ENCODE measurements around the gene IL1F10. TPM values are rescaled to one million over a fixed set of nuclear protein-coding genes. Genes with fewer than 3 reads are reported as not detected.
A peak's percentile ranks its signal among the peaks of the same experiment; 100 is the strongest.

The IL1F10 gene
- total RNA-seq, result not detected
- not detected for polyA plus RNA-seq

GRCh38 chr2:113067681-113068080 is at the start of gene IL1F10:
IL1F10 (plus strand) TSS chr2:113067970; CDS start chr2:113072739, 4,769 bp downstream.
- no peak for DNase-seq
- H3K27me3 ChIP-seq (ENCODE audit: control insufficient read depth, insufficient read depth, low read length), result no peaks in the 10 kb centered on the region
- H3K36me3 Mint-ChIP-seq, result no peaks in the 10 kb centered on the region
- H3K27ac Mint-ChIP-seq, result no peak within 1 kb of the TSS
- H3K4me3 Mint-ChIP-seq, result no peak within 1 kb of the TSS
- H3K9me3 Mint-ChIP-seq, result peaks cover 0 to 2% (median 0%) of the 10 kb centered on the region in 7 donors
- no peak within 1 kb of the TSS for H3K4me3 ChIP-seq (ENCODE audit: low read depth, low read length)
- no peak for ATAC-seq (ENCODE audit: low read depth in 2 of 2)
- H3K4me1 ChIP-seq (ENCODE audit: control insufficient read depth, insufficient read depth, low read length, poor library complexity, severe bottlenecking), result no peaks in the 10 kb centered on the region
- H3K4me1 Mint-ChIP-seq, result no peaks in the 10 kb centered on the region
- H3K9me3 ChIP-seq (ENCODE audit: control insufficient read depth in 2 of 2, low read length in 2 of 2), result no peaks in the 10 kb centered on the region
- no peak within 1 kb of the TSS for H3K27ac ChIP-seq (ENCODE audit: insufficient read depth, low read length, poor library complexity, severe bottlenecking)
- peaks cover 5% of the 10 kb centered on the region for H3K27me3 Mint-ChIP-seq
- H3K36me3 ChIP-seq (ENCODE audit: control insufficient read depth, insufficient read depth, low read length), result no peaks in the 10 kb centered on the region

- H3K27me3 Mint-ChIP-seq, result peaks cover 46% of the 10 kb centered on the region
- no peak for ATAC-seq (ENCODE audit: low read depth in 2 of 2)
Observed at GRCh38 chr2:113018509-113018908, 49.3 kb upstream of the IL1F10 start.

GRCh38 chr2:113021312-113021711 is 46.5 kb upstream of the IL1F10 start:
- Histone ChIP-seq H3K9me3 (ENCODE audit: control insufficient read depth in 2 of 2, low read length in 2 of 2) (no peaks in the 10 kb centered on the region), H3K27ac (ENCODE audit: insufficient read depth, low read length, poor library complexity, severe bottlenecking) (no peak overlapping the region), H3K4me3 (ENCODE audit: low read depth, low read length) (no peak overlapping the region), H3K36me3 (ENCODE audit: control insufficient read depth, insufficient read depth, low read length) (no peaks in the 10 kb centered on the region), H3K4me1 (ENCODE audit: control insufficient read depth, insufficient read depth, low read length, poor library complexity, severe bottlenecking) (no peaks in the 10 kb centered on the region), H3K27me3 (ENCODE audit: control insufficient read depth, insufficient read depth, low read length) (peaks cover 29% of the 10 kb centered on the region)
- Mint-ChIP-seq H3K27ac (no peak overlapping the region), H3K4me3 (peak overlapping the region in 1 of 4 donors; percentile 3), H3K9me3 (peaks cover 2 to 10% (median 5%) of the 10 kb centered on the region in 7 donors), H3K4me1 (peaks cover 0 to 3% (median 1%) of the 10 kb centered on the region in 4 donors), H3K36me3 (peaks cover 3% of the 10 kb centered on the region), H3K27me3 (peaks cover 42% of the 10 kb centered on the region)
- no peak for DNase-seq
- ATAC-seq (ENCODE audit: low read depth in 2 of 2), result no peak

More at GRCh38 chr2:113018509-113018908, 49.3 kb upstream of the IL1F10 start:
- Mint-ChIP-seq H3K36me3 (peaks cover 3% of the 10 kb centered on the region), H3K4me3 (no peak overlapping the region), H3K27ac (no peak overlapping the region), H3K9me3 (peaks cover 2 to 10% (median 5%) of the 10 kb centered on the region in 7 donors), H3K4me1 (peaks cover 0 to 11% (median 2%) of the 10 kb centered on the region in 4 donors)
- no peak overlapping the region for H3K4me3 ChIP-seq (ENCODE audit: low read depth, low read length)
- no peaks in the 10 kb centered on the region for H3K36me3 ChIP-seq (ENCODE audit: control insufficient read depth, insufficient read depth, low read length)
- no peak for DNase-seq
- H3K9me3 ChIP-seq (ENCODE audit: control insufficient read depth in 2 of 2, low read length in 2 of 2), result no peaks in the 10 kb centered on the region
- H3K27ac ChIP-seq (ENCODE audit: insufficient read depth, low read length, poor library complexity, severe bottlenecking), result no peak overlapping the region
- no peaks in the 10 kb centered on the region for H3K4me1 ChIP-seq (ENCODE audit: control insufficient read depth, insufficient read depth, low read length, poor library complexity, severe bottlenecking)
- peaks cover 14% of the 10 kb centered on the region for H3K27me3 ChIP-seq (ENCODE audit: control insufficient read depth, insufficient read depth, low read length)

- Mint-ChIP-seq H3K27me3 (peaks cover 42% of the 10 kb centered on the region), H3K4me1 (no peaks in the 10 kb centered on the region), H3K9me3 (peaks cover 0 to 3% (median 0%) of the 10 kb centered on the region in 7 donors), H3K27ac (no peak overlapping the region), H3K4me3 (no peak overlapping the region), H3K36me3 (no peaks in the 10 kb centered on the region)
- DNase-seq (no peak), ATAC-seq (ENCODE audit: low read depth in 2 of 2) (no peak)
- Histone ChIP-seq H3K4me3 (ENCODE audit: low read depth, low read length) (no peak overlapping the region), H3K4me1 (ENCODE audit: control insufficient read depth, insufficient read depth, low read length, poor library complexity, severe bottlenecking) (no peaks in the 10 kb centered on the region), H3K27me3 (ENCODE audit: control insufficient read depth, insufficient read depth, low read length) (peaks cover 37% of the 10 kb centered on the region), H3K27ac (ENCODE audit: insufficient read depth, low read length, poor library complexity, severe bottlenecking) (no peak overlapping the region), H3K36me3 (ENCODE audit: control insufficient read depth, insufficient read depth, low read length) (no peaks in the 10 kb centered on the region), H3K9me3 (ENCODE audit: control insufficient read depth in 2 of 2, low read length in 2 of 2) (no peaks in the 10 kb centered on the region)
Observed at GRCh38 chr2:113024764-113025163, 43.0 kb upstream of the IL1F10 start.

DNA sequence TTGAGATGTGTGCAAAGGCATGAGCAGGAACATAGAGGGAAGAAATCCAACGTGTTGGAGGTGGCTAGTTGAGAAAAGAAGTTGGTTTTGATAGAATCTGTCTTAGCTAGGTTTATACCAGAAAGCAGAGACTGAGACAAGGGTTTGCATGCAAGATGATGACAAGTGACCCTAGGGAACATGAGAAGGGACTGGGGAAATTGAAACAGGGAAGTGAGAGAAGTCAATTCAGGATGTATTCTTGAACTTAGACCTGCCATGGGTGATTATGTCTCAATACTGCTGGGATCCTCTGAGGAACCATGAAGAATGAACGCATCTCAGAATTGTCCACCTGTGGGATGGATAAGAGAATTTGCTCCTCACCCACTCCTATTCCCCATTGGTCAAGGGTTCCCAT is 42.0 kb upstream of the IL1F10 start:
- H3K27me3 ChIP-seq (ENCODE audit: control insufficient read depth, insufficient read depth, low read length), result peaks cover 41% of the 10 kb centered on the region
- DNase-seq, result no peak
- H3K27me3 Mint-ChIP-seq, result peaks cover 44% of the 10 kb centered on the region
- no peaks in the 10 kb centered on the region for H3K36me3 ChIP-seq (ENCODE audit: control insufficient read depth, insufficient read depth, low read length)
- H3K27ac Mint-ChIP-seq, result no peak overlapping the region
- no peaks in the 10 kb centered on the region for H3K4me1 Mint-ChIP-seq
- no peaks in the 10 kb centered on the region for H3K9me3 ChIP-seq (ENCODE audit: control insufficient read depth in 2 of 2, low read length in 2 of 2)
- H3K4me3 Mint-ChIP-seq, result no peak overlapping the region
- H3K4me3 ChIP-seq (ENCODE audit: low read depth, low read length), result no peak overlapping the region
- H3K27ac ChIP-seq (ENCODE audit: insufficient read depth, low read length, poor library complexity, severe bottlenecking), result no peak overlapping the region
- ATAC-seq (ENCODE audit: low read depth in 2 of 2), result no peak
- H3K36me3 Mint-ChIP-seq, result no peaks in the 10 kb centered on the region
- no peaks in the 10 kb centered on the region for H3K4me1 ChIP-seq (ENCODE audit: control insufficient read depth, insufficient read depth, low read length, poor library complexity, severe bottlenecking)
- H3K9me3 Mint-ChIP-seq, result peaks cover 0 to 3% (median 0%) of the 10 kb centered on the region in 7 donors

DNA sequence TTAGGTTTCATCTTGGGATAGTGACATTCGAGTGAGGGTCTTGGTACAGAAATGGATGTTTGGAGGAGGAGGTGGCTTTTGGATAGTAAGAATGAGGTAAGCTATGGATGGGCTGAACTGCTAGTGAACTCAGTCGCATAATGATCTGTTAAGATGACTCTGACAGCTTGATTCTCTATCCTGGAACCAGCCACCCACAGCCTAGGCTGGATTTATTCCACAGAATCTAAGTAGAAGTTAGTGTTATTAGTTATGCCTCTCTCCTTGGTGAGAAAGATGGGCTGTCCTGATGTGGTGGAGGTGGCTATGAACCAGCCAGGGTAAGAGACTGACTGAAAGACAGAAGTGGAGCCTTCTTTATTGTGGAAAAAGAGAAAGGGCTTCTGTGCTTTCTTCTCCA is 40.1 kb upstream of the IL1F10 start:
- no peak overlapping the region for H3K4me3 Mint-ChIP-seq
- H3K36me3 ChIP-seq (ENCODE audit: control insufficient read depth, insufficient read depth, low read length), result no peaks in the 10 kb centered on the region
- peaks cover 43% of the 10 kb centered on the region for H3K27me3 ChIP-seq (ENCODE audit: control insufficient read depth, insufficient read depth, low read length)
- H3K4me3 ChIP-seq (ENCODE audit: low read depth, low read length), result no peak overlapping the region
- no peaks in the 10 kb centered on the region for H3K4me1 Mint-ChIP-seq
- H3K36me3 Mint-ChIP-seq, result no peaks in the 10 kb centered on the region
- H3K27me3 Mint-ChIP-seq, result peaks cover 44% of the 10 kb centered on the region
- H3K9me3 ChIP-seq (ENCODE audit: control insufficient read depth in 2 of 2, low read length in 2 of 2), result no peaks in the 10 kb centered on the region
- H3K27ac ChIP-seq (ENCODE audit: insufficient read depth, low read length, poor library complexity, severe bottlenecking), result no peak overlapping the region
- no peak for DNase-seq
- H3K27ac Mint-ChIP-seq, result no peak overlapping the region
- no peaks in the 10 kb centered on the region for H3K4me1 ChIP-seq (ENCODE audit: control insufficient read depth, insufficient read depth, low read length, poor library complexity, severe bottlenecking)
- no peak for ATAC-seq (ENCODE audit: low read depth in 2 of 2)
- H3K9me3 Mint-ChIP-seq, result peaks cover 0 to 1% (median 0%) of the 10 kb centered on the region in 7 donors

DNA sequence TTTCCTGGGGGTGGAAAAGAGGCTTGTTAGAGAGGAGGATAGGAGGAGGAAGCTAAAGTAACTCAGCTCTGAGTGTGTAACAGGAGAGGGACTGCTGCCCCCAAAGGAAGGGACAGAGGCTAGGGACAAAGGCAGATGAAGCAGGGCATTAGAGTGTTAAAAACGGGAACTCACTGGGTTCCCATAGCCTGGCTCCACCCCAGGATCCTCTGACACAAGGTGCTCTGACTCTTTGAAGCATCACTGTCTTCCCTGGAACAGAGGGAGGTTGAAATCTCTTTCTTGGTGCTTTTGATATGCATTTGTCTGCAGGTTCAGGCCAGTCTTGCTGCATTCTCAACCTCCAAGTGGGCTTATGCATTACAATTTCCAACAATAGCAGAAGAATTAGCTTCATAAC is 39.7 kb upstream of the IL1F10 start:
- Mint-ChIP-seq H3K27me3 (peaks cover 44% of the 10 kb centered on the region), H3K4me3 (no peak overlapping the region), H3K4me1 (no peaks in the 10 kb centered on the region), H3K27ac (no peak overlapping the region), H3K36me3 (no peaks in the 10 kb centered on the region), H3K9me3 (peaks cover 0 to 1% (median 0%) of the 10 kb centered on the region in 7 donors)
- no peaks in the 10 kb centered on the region for H3K36me3 ChIP-seq (ENCODE audit: control insufficient read depth, insufficient read depth, low read length)
- ATAC-seq (ENCODE audit: low read depth in 2 of 2), result no peak
- DNase-seq, result no peak
- no peaks in the 10 kb centered on the region for H3K9me3 ChIP-seq (ENCODE audit: control insufficient read depth in 2 of 2, low read length in 2 of 2)
- no peak overlapping the region for H3K27ac ChIP-seq (ENCODE audit: insufficient read depth, low read length, poor library complexity, severe bottlenecking)
- no peak overlapping the region for H3K4me3 ChIP-seq (ENCODE audit: low read depth, low read length)
- H3K4me1 ChIP-seq (ENCODE audit: control insufficient read depth, insufficient read depth, low read length, poor library complexity, severe bottlenecking), result no peaks in the 10 kb centered on the region
- peaks cover 40% of the 10 kb centered on the region for H3K27me3 ChIP-seq (ENCODE audit: control insufficient read depth, insufficient read depth, low read length)

- H3K36me3 Mint-ChIP-seq, result no peaks in the 10 kb centered on the region
- H3K27me3 Mint-ChIP-seq, result peaks cover 45% of the 10 kb centered on the region
- ATAC-seq (ENCODE audit: low read depth in 2 of 2) (no peak), DNase-seq (no peak)
- peaks cover 0 to 2% (median 0%) of the 10 kb centered on the region in 7 donors for H3K9me3 Mint-ChIP-seq
- Histone ChIP-seq H3K27ac (ENCODE audit: insufficient read depth, low read length, poor library complexity, severe bottlenecking) (no peak overlapping the region), H3K9me3 (ENCODE audit: control insufficient read depth in 2 of 2, low read length in 2 of 2) (no peaks in the 10 kb centered on the region), H3K4me1 (ENCODE audit: control insufficient read depth, insufficient read depth, low read length, poor library complexity, severe bottlenecking) (no peaks in the 10 kb centered on the region), H3K36me3 (ENCODE audit: control insufficient read depth, insufficient read depth, low read length) (no peaks in the 10 kb centered on the region), H3K27me3 (ENCODE audit: control insufficient read depth, insufficient read depth, low read length) (peaks cover 14% of the 10 kb centered on the region), H3K4me3 (ENCODE audit: low read depth, low read length) (no peak overlapping the region)
- H3K4me1 Mint-ChIP-seq, result no peaks in the 10 kb centered on the region
- no peak overlapping the region for H3K4me3 Mint-ChIP-seq
- no peak overlapping the region for H3K27ac Mint-ChIP-seq
Observed at GRCh38 chr2:113032737-113033136, 35.0 kb upstream of the IL1F10 start.

All from CD4-positive, CD25-positive, alpha-beta regulatory T cell (primary cell).